ENCODE measurements around the gene KCTD10. TPM values are rescaled to one million over a fixed set of nuclear protein-coding genes. Genes with fewer than 3 reads are reported as not detected.

KCTD10 gene
- total and polyA plus RNA-seq, 9 of the 15 experiments (the other 6 are each of a cell fraction or from before 2014, with no cell fraction given), result 1.9 to 37.5 (median 15.7) TPM

- FAIRE-seq, result no peak
- H3K9me1 ChIP-seq (ENCODE audit: control insufficient read depth, insufficient read depth, low read length), result no peaks in the 10 kb centered on the region
- no peaks in the 10 kb centered on the region for H3K9me3 ChIP-seq (replicated peaks; ENCODE audit: control insufficient read depth, insufficient read depth, low read depth, low read length)
- no peak for DNase-seq (ENCODE audit: extremely low read depth in 1 of 4, low spot score in 3 of 4)
- H3K4me3 ChIP-seq, result no peak overlapping the region
- 69% methylated on average over 7 of the region's 7 CpGs for WGBS (ENCODE audit: insufficient coverage, low coverage, missing lambda C conversion rate)
- H3K4me2 ChIP-seq (ENCODE audit: insufficient read depth, low read length), result no peak overlapping the region
- no peak overlapping the region for H3K27ac ChIP-seq (ENCODE audit: extremely low read depth, low read depth, low read length)
- intact Hi-C loops (cut with micrococcal nuclease) (no loop called here), in situ Hi-C loops (cut with MboI) (no loop called here)
- POLR2A ChIA-PET, result no interaction called here
- H3K27me3 ChIP-seq (ENCODE audit: control insufficient read depth in 2 of 2, insufficient read depth in 2 of 2, low read length in 2 of 2), result no peaks in the 10 kb centered on the region
- TF ChIP-seq LARP7 (IDR thresholded peaks at IDR 0.05) (no peak), ZFP36 (IDR thresholded peaks at IDR 0.05; ENCODE audit: low read depth, low read length, partially characterized antibody) (peak; percentile 13)
- CTCF ChIA-PET (ENCODE audit: low intra/inter-chr PET ratio), result no interaction called here
- H3K4me1 ChIP-seq (replicated peaks in 1 of 2; ENCODE audit: control insufficient read depth in 2 of 2, insufficient read depth in 2 of 2, low read length in 2 of 2), result no peaks in the 10 kb centered on the region
- BruUV-seq (replicated peaks), result no TSS peak
- no peak overlapping the region for H2AFZ ChIP-seq (ENCODE audit: low read depth, low read length)
- H3K79me2 ChIP-seq (ENCODE audit: control insufficient read depth, insufficient read depth, low read length), result no peaks in the 10 kb centered on the region
- H3K36me3 ChIP-seq (ENCODE audit: control insufficient read depth, insufficient read depth, low read length), result peaks cover 89% of the 10 kb centered on the region
- no peaks in the 10 kb centered on the region for H4K20me1 ChIP-seq (replicated peaks; ENCODE audit: control insufficient read depth, insufficient read depth, low read length)
- no peak overlapping the region for H3K9ac ChIP-seq (ENCODE audit: insufficient read depth in 1 of 2, low read depth in 2 of 2, low read length in 2 of 2)
- ATAC-seq, result no peak
Measured at GRCh38 chr12:109488051-109488665, 11.1 kb upstream of the KCTD10 start.

GRCh38 chr12:109487181-109488050, 10.3 kb upstream of the KCTD10 start:
- Histone ChIP-seq H4K20me1 (replicated peaks; ENCODE audit: control insufficient read depth, insufficient read depth, low read length) (no peaks in the 10 kb centered on the region), H3K27ac (ENCODE audit: extremely low read depth, low read depth, low read length) (no peak overlapping the region), H3K27me3 (ENCODE audit: control insufficient read depth in 2 of 2, insufficient read depth in 2 of 2, low read length in 2 of 2) (no peaks in the 10 kb centered on the region), H3K9me1 (ENCODE audit: control insufficient read depth, insufficient read depth, low read length) (no peaks in the 10 kb centered on the region), H3K4me2 (ENCODE audit: insufficient read depth, low read length) (no peak overlapping the region), H3K79me2 (ENCODE audit: control insufficient read depth, insufficient read depth, low read length) (no peaks in the 10 kb centered on the region), H3K9me3 (replicated peaks; ENCODE audit: control insufficient read depth, insufficient read depth, low read depth, low read length) (no peaks in the 10 kb centered on the region), H2AFZ (ENCODE audit: low read depth, low read length) (no peak overlapping the region), H3K9ac (ENCODE audit: insufficient read depth in 1 of 2, low read depth in 2 of 2, low read length in 2 of 2) (no peak overlapping the region), H3K36me3 (ENCODE audit: control insufficient read depth, insufficient read depth, low read length) (peaks cover 86% of the 10 kb centered on the region), H3K4me3 (no peak overlapping the region), H3K4me1 (replicated peaks in 1 of 2; ENCODE audit: control insufficient read depth in 2 of 2, insufficient read depth in 2 of 2, low read length in 2 of 2) (no peaks in the 10 kb centered on the region)
- WGBS (ENCODE audit: insufficient coverage, low coverage, missing lambda C conversion rate), result 77% methylated on average over 9 of the region's 9 CpGs
- DNase-seq (ENCODE audit: extremely low read depth in 1 of 4, low spot score in 3 of 4) (no peak), FAIRE-seq (no peak), ATAC-seq (no peak)
- no peak for TF ChIP-seq ZNF778 (CRISPR knock-in tag; IDR thresholded peaks at IDR 0.05)
- TF ChIP-seq SRSF1 (IDR thresholded peaks at IDR 0.05; ENCODE audit: low read depth, low read length), result no peak
- TF ChIP-seq ETV5 (CRISPR knock-in tag; IDR thresholded peaks at IDR 0.05; ENCODE audit: low read depth), result no peak
- TF ChIP-seq SETDB1 (IDR thresholded peaks at IDR 0.05; ENCODE audit: low read length), result no peak
- TF ChIP-seq RB1 (IDR thresholded peaks at IDR 0.05; ENCODE audit: low read depth), result no peak
- in situ Hi-C loops (cut with MboI), result no loop called here
- ChIA-PET POLR2A (interaction anchor here (0.6 kb wide), 1 partner anchor 38 kb away, joined by 3 read pairs; no protein-coding TSS in a partner anchor), CTCF (ENCODE audit: low intra/inter-chr PET ratio) (no interaction called here)
- intact Hi-C loops (cut with micrococcal nuclease), result no loop called here
- BruUV-seq (replicated peaks), result no TSS peak
